Measurements from ENCODE around the gene AMIGO2. TPM values are rescaled to one million over a fixed set of nuclear protein-coding genes. Genes with fewer than 3 reads are reported as not detected.

Gene AMIGO2
- total RNA-seq, 1 experiment from 2014 or later, result 0.96 TPM

GRCh38 chr12:47068539-47068938, 11.2 kb downstream of the AMIGO2 start:
- DNase-seq (ENCODE audit: low read depth, low spot score), result no peak
- intact Hi-C loops (cut with micrococcal nuclease), result no loop called here
- Histone ChIP-seq H3K36me3 (ENCODE audit: control insufficient read depth in 1 of 2, insufficient read depth in 2 of 2, low read length in 2 of 2) (no peaks in the 10 kb centered on the region), H3K4me3 (replicated peaks in 1 of 2; ENCODE audit: low read depth in 1 of 2, low read length in 2 of 2) (no peak overlapping the region), H3K4me1 (ENCODE audit: control insufficient read depth in 1 of 2, insufficient read depth in 2 of 2, low read length in 2 of 2) (no peaks in the 10 kb centered on the region), H3K27ac (ENCODE audit: low read depth, low read length) (no peak overlapping the region), H3K27me3 (ENCODE audit: insufficient read depth, low read length) (no peaks in the 10 kb centered on the region), H4K20me1 (ENCODE audit: insufficient read depth) (no peaks in the 10 kb centered on the region), H2AFZ (ENCODE audit: low read depth, low read length, poor library complexity, severe bottlenecking) (no peak overlapping the region), H3K4me2 (ENCODE audit: low read length) (no peak overlapping the region), H3K79me2 (ENCODE audit: insufficient read depth, low read length) (no peaks in the 10 kb centered on the region), H3K9me3 (ENCODE audit: control insufficient read depth in 1 of 2, insufficient read depth in 1 of 2, low read depth in 1 of 2, low read length in 2 of 2) (no peaks in the 10 kb centered on the region), H3K9ac (ENCODE audit: low read length) (no peak overlapping the region), H3K9me2 (ENCODE audit: insufficient read depth) (no peaks in the 10 kb centered on the region)
- no TSS peak for BruUV-seq (replicated peaks)
- ATAC-seq, result no peak
- ChIA-PET RAD21 (ENCODE audit: low non-redundant PET in 1 of 2, low total read pairs in 2 of 2, uncharacterized antibody in 2 of 2, unreplicated experiment in 2 of 2) (no interaction called here), CTCF (no interaction called here), POLR2A (no interaction called here)
- TF ChIP-seq ELF1 (IDR thresholded peaks at IDR 0.05; ENCODE audit: borderline replicate concordance, low read depth) (no peak), ZBTB33 (IDR thresholded peaks at IDR 0.05; ENCODE audit: extremely low read depth, insufficient replicate concordance, low read length) (no peak), CEBPB (IDR thresholded peaks at IDR 0.05; ENCODE audit: low read depth) (no peak), MAX (IDR thresholded peaks at IDR 0.05) (no peak)

GRCh38 chr12:47067771-47068431, 11.9 kb downstream of the AMIGO2 start:
- H3K4me2 ChIP-seq (ENCODE audit: low read length), result no peak overlapping the region
- ChIA-PET POLR2A (no interaction called here), CTCF (no interaction called here), RAD21 (ENCODE audit: low non-redundant PET in 1 of 2, low total read pairs in 2 of 2, uncharacterized antibody in 2 of 2, unreplicated experiment in 2 of 2) (no interaction called here)
- no peaks in the 10 kb centered on the region for H4K20me1 ChIP-seq (ENCODE audit: insufficient read depth)
- no peaks in the 10 kb centered on the region for H3K27me3 ChIP-seq (ENCODE audit: insufficient read depth, low read length)
- ATAC-seq, result no peak
- intact Hi-C loops (cut with micrococcal nuclease), result no loop called here
- no peak overlapping the region for H3K4me3 ChIP-seq (replicated peaks in 1 of 2; ENCODE audit: low read depth in 1 of 2, low read length in 2 of 2)
- no peaks in the 10 kb centered on the region for H3K9me3 ChIP-seq (ENCODE audit: control insufficient read depth in 1 of 2, insufficient read depth in 1 of 2, low read depth in 1 of 2, low read length in 2 of 2)
- no peak overlapping the region for H3K27ac ChIP-seq (ENCODE audit: low read depth, low read length)
- H3K9ac ChIP-seq (ENCODE audit: low read length), result no peak overlapping the region
- no peaks in the 10 kb centered on the region for H3K9me2 ChIP-seq (ENCODE audit: insufficient read depth)
- no peaks in the 10 kb centered on the region for H3K4me1 ChIP-seq (ENCODE audit: control insufficient read depth in 1 of 2, insufficient read depth in 2 of 2, low read length in 2 of 2)
- no peak overlapping the region for H2AFZ ChIP-seq (ENCODE audit: low read depth, low read length, poor library complexity, severe bottlenecking)
- no peaks in the 10 kb centered on the region for H3K79me2 ChIP-seq (ENCODE audit: insufficient read depth, low read length)
- H3K36me3 ChIP-seq (ENCODE audit: control insufficient read depth in 1 of 2, insufficient read depth in 2 of 2, low read length in 2 of 2), result no peaks in the 10 kb centered on the region
- no TSS peak for BruUV-seq (replicated peaks)
- DNase-seq (ENCODE audit: low read depth, low spot score), result no peak
- TF ChIP-seq RAD21 (IDR thresholded peaks at IDR 0.05; ENCODE audit: low read depth), result no peak
- TF ChIP-seq TCF7L2 (IDR thresholded peaks at IDR 0.05; ENCODE audit: borderline replicate concordance, extremely low read depth, insufficient read depth, insufficient read length), result no peak
- no peak for TF ChIP-seq EZH2 (IDR thresholded peaks at IDR 0.05)
- no peak for TF ChIP-seq SRF (IDR thresholded peaks at IDR 0.05; ENCODE audit: low read depth)
- no peak for TF ChIP-seq ZBTB33 (IDR thresholded peaks at IDR 0.05; ENCODE audit: extremely low read depth, insufficient replicate concordance, low read length)
- no peak for TF ChIP-seq REST (IDR thresholded peaks at IDR 0.05; ENCODE audit: low read depth)
- TF ChIP-seq MAX (IDR thresholded peaks at IDR 0.05), result no peak
- no peak for TF ChIP-seq CEBPB (IDR thresholded peaks at IDR 0.05; ENCODE audit: low read depth)
- TF ChIP-seq SP1 (IDR thresholded peaks at IDR 0.05; ENCODE audit: low read depth), result no peak
